ENCODE measurements around the gene PRKD1.
"Not testable (repeated sequence)": the region's sequence is repeated elsewhere in the genome, so short reads cannot be mapped to it uniquely, and the experiment has no call there.

Gene PRKD1

GRCh38 chr14:29709490-29709889 is 218.2 kb downstream of the PRKD1 start:
- peak; percentile 27 for DNase-seq (ENCODE audit: low read depth)
- H3K4me3 ChIP-seq (ENCODE audit: low read depth, low read length) = no peak overlapping the region
- TF ChIP-seq, protein P1, sequence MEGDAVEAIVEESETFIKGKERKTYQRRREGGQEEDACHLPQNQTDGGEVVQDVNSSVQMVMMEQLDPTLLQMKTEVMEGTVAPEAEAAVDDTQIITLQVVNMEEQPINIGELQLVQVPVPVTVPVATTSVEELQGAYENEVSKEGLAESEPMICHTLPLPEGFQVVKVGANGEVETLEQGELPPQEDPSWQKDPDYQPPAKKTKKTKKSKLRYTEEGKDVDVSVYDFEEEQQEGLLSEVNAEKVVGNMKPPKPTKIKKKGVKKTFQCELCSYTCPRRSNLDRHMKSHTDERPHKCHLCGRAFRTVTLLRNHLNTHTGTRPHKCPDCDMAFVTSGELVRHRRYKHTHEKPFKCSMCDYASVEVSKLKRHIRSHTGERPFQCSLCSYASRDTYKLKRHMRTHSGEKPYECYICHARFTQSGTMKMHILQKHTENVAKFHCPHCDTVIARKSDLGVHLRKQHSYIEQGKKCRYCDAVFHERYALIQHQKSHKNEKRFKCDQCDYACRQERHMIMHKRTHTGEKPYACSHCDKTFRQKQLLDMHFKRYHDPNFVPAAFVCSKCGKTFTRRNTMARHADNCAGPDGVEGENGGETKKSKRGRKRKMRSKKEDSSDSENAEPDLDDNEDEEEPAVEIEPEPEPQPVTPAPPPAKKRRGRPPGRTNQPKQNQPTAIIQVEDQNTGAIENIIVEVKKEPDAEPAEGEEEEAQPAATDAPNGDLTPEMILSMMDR (conservative IDR thresholded peaks at IDR 0.05; ENCODE audit: low read depth, low read length) = no peak

GRCh38 chr14:29706700-29707099 is 220.9 kb downstream of the PRKD1 start:
- no peak for DNase-seq (ENCODE audit: low read depth)
- H3K4me3 ChIP-seq (ENCODE audit: low read depth, low read length) = no peak overlapping the region
- TF ChIP-seq, protein P1 (conservative IDR thresholded peaks at IDR 0.05; ENCODE audit: low read depth, low read length) = no peak

- H3K4me3 ChIP-seq (ENCODE audit: low read depth, low read length) = no peak overlapping the region
- TF ChIP-seq, protein P1 (conservative IDR thresholded peaks at IDR 0.05; ENCODE audit: low read depth, low read length) = no peak
- DNase-seq (ENCODE audit: low read depth) = no peak
Observed at GRCh38 chr14:29705801-29706200, 221.8 kb downstream of the PRKD1 start.

DNA sequence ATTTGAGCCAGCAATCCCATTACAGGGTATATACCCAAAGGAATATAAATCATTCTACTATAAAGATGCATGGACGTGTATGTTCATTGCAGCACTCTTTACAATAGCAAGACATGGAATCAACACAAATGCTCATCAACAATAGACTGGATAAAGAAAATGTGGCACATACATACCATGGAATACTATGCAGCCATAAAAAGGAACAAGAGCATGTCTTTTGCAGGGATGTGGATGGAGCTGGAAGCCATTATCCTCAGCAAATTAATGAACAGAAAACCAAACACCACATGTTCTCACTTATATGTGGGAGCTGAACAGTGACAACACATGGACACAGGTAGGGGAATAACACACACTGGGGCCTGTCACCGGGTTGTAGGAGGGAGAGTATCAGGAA is 238.1 kb downstream of the PRKD1 start:
- H3K4me3 ChIP-seq (ENCODE audit: low read depth, low read length); DNase-seq (ENCODE audit: low read depth): not testable (repeated sequence)

DNA sequence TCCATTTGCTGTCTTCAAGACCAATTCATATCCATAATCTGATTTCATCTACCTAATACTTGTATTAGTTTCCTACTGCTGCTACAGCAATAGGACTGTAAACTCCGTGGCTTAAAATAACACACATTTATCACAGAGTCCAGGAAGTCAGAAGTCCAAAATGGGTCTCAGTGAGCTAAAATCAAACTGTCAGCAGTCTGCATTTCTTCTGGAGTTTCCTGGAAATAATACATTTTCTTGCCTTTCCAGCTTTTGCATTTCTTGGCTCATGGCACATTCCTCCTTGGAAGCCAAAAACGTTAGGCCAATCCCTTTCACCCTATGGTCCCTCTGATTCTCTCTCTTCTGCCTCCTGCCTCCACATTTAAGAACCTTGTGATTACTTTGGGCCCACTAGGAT is 239.8 kb downstream of the PRKD1 start:
- no peak for DNase-seq (ENCODE audit: low read depth)
- H3K4me3 ChIP-seq (ENCODE audit: low read depth, low read length) = no peak overlapping the region
- TF ChIP-seq, protein P1 (conservative IDR thresholded peaks at IDR 0.05; ENCODE audit: low read depth, low read length) = no peak

- H3K4me3 ChIP-seq (ENCODE audit: low read depth, low read length) = no peak overlapping the region
- DNase-seq (ENCODE audit: low read depth) = peak; percentile 2
- TF ChIP-seq, protein P1 (conservative IDR thresholded peaks at IDR 0.05; ENCODE audit: low read depth, low read length) = no peak
Observed at GRCh38 chr14:29687071-29687765, 240.4 kb downstream of the PRKD1 start.

GRCh38 chr14:29684926-29685325 is 242.7 kb downstream of the PRKD1 start:
- TF ChIP-seq, protein P1 (conservative IDR thresholded peaks at IDR 0.05; ENCODE audit: low read depth, low read length) = no peak
- H3K4me3 ChIP-seq (ENCODE audit: low read depth, low read length) = no peak overlapping the region
- no peak for DNase-seq (ENCODE audit: low read depth)
